MG63 (cell line): ENCODE results near the gene ARMC7. TPM values are rescaled to one million over a fixed set of nuclear protein-coding genes. Genes with fewer than 3 reads are reported as not detected.
A peak's percentile ranks its signal among the peaks of the same experiment; 100 is the strongest.

Experiments used
- DNase-seq: peaks from one replicate; pipeline ENCODE4 v3.0.0-alpha.2; 2020
- H3K27me3 ChIP-seq: fragments of 250-450 bp; sonication (Bioruptor Pico); 2 replicates; pipeline ENCODE4 v1.5.1; 2020; ENCODE audit warnings: mild to moderate bottlenecking, moderate library complexity
- H3K36me3 ChIP-seq: fragments of 250-450 bp; sonication (Bioruptor Pico); 2 replicates; pipeline ENCODE4 v1.5.1; 2020; ENCODE audit warnings: mild to moderate bottlenecking, moderate library complexity
- H3K4me3 ChIP-seq: fragments of 250-450 bp; sonication (Bioruptor Pico); 2 replicates; pipeline ENCODE4 v1.5.1; 2020; ENCODE audit warnings: mild to moderate bottlenecking, moderate library complexity
- H3K9me3 ChIP-seq: fragments of 250-450 bp; sonication (Bioruptor Pico); 2 replicates; pipeline ENCODE4 v1.5.1; 2020; ENCODE audit warnings: mild to moderate bottlenecking, moderate library complexity
- total RNA-seq: library from RNA; depleted of rRNA; stranded (reverse); fragments of >200 nt; shearing (Covaris generic); gene quantifications from 2 replicates; pipeline ENCODE4 v1.2.3, GENCODE V29; 2014; ENCODE audit warnings: low replicate concordance

Gene ARMC7
- total RNA-seq, 1 experiment from 2014 or later, result 12.0 TPM

DNA sequence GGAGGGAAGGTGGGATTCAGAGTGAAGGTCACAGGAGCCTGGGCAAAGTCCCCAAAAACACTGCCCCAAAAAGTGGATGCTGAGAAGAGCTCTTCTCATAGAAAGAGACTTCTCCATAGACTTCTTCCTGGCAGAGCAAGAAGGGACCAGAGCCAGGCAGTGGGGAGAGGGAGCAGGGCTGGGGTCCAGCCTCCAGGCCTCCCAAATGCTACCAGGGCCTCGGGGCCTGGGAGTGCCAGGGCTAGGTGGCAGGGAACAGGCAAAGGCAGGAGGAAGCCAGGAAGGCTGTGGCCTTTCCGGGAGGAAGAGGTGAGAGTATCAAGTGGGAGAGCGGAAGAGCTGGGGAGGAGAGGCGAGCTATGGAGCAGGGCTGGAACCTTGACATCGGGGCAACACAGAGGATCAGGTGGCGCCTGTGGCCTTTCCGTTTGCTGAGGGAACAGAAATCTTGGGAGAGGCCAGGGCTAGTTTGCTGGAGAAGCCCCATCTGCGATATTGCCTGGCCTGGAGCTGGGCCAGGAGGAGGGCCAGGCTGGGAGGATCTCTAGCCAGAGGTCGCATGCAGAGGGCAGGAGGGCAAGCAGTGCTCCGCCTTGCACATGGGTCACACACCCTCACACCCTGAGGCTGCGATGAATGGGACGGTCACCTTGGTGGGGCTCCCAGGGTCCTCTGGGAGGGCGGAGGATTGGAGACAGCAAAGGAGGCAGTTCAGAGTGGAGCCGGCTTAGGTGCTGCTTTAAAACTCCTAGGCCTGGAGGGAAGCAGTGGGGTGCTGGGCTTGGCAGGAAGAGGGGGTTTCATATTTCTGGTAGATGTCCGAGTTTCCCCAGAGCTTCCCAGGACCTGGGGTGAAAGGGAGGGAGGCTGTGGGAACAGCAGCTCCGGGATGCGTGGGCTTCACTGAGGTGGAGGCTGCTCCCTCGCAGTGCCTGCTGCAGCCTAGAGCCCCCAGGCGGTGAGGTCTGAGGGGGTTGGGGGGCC lies 18.6 kb upstream of the ARMC7 start:
- no peak for DNase-seq
- H3K9me3 ChIP-seq, result no peaks in the 10 kb centered on the region
- H3K27me3 ChIP-seq, result no peaks in the 10 kb centered on the region
- H3K36me3 ChIP-seq, result no peaks in the 10 kb centered on the region
- H3K4me3 ChIP-seq, result no peak overlapping the region

DNA sequence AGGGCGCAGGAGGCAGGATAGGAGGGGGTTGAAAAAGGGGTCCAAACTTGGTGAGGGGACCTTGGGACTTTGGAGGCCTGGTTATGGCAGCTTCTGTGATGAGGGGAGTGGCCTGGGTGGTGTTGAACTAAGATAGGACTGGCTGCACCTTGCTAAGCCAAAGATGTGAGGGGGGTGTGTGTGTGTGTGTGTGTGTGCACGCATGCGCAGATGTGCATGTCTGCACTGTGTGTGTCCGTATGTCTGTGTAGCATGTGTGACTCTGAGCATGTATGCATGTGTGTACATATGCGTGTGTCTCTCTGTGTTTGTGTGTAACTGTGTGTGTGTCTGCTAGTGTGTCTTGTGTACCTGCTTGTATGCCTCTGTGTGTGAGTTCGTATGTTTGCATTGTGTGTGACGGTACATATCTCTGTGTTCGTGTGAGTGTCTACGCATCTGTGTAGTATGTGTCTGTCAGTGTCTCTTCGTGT lies 17.9 kb upstream of the ARMC7 start:
- Histone ChIP-seq H3K36me3 (no peaks in the 10 kb centered on the region), H3K4me3 (no peak overlapping the region), H3K27me3 (no peaks in the 10 kb centered on the region), H3K9me3 (no peaks in the 10 kb centered on the region)
- no peak for DNase-seq

DNA sequence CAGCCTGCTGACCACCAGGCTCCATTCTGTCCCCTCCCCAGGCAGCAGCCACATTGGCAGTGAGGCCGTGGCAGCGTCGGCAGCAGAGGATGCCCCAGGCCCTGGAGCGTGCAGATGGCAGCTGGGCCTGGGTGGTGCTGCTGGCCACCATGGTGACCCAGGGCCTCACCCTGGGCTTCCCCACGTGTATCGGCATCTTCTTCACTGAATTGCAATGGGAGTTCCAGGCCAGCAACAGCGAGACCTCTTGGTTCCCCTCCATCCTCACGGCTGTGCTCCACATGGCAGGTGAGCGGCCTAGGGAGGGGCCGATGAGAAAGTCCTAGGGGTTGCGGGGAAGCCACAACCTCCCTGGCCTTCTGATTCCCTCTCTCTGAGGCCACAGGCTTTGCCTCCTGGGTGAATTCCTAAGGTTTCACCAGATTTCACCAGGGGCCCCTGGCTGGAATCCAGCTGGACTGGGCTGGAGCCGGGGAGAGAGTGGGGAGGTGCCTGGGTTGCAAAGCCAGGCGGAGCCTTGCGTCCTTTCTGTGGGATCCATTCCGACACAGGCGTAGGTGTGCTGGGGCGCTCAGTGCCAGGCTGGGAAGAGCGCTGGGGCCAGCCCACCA lies 16.1 kb upstream of the ARMC7 start:
- Histone ChIP-seq H3K36me3 (no peaks in the 10 kb centered on the region), H3K27me3 (no peaks in the 10 kb centered on the region), H3K4me3 (no peak overlapping the region), H3K9me3 (no peaks in the 10 kb centered on the region)
- DNase-seq, result no peak

DNA sequence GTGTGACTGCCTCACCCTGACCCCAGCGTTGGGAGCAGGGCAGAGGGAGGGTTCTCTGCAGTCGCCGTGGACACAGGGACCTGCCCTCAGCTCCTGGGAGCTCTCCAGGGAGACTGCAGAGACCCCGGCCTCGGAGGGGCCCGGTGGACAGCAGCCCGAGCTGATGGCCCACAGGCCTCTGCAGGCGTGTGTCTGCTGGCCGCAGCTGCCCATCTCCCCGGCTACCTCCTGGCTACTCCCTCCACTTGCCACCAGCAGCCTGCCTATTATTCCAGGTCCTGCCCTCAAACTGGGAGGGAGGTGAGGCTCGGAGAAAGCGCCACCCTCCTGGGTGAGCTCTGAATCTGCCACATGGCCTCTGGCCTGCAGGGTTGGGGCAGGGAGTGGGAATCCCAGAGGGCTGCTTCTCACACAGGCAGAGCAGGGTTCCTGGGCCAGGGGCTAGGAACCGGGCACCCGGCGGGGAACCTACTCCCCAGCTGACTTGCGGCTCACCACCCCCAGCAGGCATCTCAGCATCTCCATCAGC lies 14.8 kb upstream of the ARMC7 start:
- Histone ChIP-seq H3K27me3 (no peaks in the 10 kb centered on the region), H3K9me3 (no peaks in the 10 kb centered on the region), H3K4me3 (no peak overlapping the region), H3K36me3 (no peaks in the 10 kb centered on the region)
- DNase-seq, result no peak

DNA sequence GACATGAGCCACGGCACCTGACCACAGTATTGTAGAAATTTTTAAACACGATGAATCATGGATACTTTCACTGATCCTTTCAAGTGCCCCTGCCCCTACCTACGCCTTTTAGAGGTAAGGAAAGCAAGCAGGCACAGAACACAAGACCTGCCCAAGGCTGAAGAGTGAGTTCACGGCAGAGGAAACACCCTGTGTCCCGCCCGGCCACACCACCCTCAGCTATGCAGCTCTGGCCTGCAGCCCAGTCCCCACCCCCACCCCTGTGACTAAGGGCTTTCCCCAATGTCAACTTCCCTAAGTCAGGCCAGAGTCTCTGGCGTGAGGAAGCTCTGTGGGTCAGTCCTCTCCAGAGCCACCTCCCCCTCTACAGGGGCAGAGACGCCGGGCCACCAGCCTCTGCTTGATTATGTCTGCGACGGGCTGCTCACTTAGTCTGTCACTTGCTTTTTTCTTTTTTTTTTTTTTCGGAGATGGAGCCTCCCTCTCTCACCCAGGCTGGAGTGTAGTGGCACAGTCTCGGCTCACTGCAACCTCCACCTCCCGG lies 13.6 kb upstream of the ARMC7 start:
- no peak overlapping the region for H3K4me3 ChIP-seq

DNA sequence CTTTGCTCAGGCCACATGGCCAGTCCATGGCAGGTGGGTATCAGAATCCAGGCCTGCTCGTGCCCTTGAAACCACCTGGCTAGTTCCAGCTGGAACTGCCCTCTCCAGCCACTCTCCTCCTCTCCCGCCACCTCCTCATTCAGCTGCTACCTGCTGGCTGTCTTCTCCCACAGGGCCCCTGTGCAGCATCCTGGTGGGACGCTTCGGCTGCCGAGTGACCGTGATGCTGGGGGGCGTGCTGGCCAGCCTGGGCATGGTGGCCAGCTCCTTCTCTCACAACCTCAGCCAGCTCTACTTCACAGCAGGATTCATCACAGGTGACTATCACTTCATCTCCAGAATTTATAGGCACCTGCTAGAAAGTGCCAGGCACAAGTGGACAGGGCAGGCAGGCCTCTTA lies 11.9 kb upstream of the ARMC7 start:
- Histone ChIP-seq H3K9me3 (no peaks in the 10 kb centered on the region), H3K27me3 (no peaks in the 10 kb centered on the region), H3K36me3 (no peaks in the 10 kb centered on the region), H3K4me3 (no peak overlapping the region)
- no peak for DNase-seq

More for the DNA sequence above, 13.6 kb upstream of the ARMC7 start:
- no peaks in the 10 kb centered on the region for H3K9me3 ChIP-seq
- peak; percentile 66 for DNase-seq
- H3K27me3 ChIP-seq, result no peaks in the 10 kb centered on the region
- no peaks in the 10 kb centered on the region for H3K36me3 ChIP-seq

DNA sequence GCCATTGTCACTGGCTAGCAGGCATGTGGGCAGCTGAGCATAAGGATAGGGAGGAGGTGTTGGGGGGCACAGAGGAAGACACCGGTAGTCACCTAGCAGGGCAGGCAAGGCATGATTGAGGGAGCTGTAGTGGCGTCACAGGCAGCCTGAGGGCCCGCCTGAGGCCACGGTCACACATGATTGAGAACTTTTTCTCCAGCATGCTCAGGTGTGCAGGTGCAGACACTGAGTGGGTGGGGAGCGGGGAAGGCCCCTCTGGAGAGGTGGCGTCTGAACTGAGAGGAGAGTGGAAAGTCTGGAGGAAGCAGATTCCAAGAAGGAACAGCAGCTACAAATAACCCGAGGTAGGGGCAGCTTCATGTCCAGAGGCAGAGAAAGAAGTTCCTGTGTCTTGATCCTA lies 10.9 kb upstream of the ARMC7 start:
- H3K36me3 ChIP-seq, result no peaks in the 10 kb centered on the region
- no peak for DNase-seq

DNA sequence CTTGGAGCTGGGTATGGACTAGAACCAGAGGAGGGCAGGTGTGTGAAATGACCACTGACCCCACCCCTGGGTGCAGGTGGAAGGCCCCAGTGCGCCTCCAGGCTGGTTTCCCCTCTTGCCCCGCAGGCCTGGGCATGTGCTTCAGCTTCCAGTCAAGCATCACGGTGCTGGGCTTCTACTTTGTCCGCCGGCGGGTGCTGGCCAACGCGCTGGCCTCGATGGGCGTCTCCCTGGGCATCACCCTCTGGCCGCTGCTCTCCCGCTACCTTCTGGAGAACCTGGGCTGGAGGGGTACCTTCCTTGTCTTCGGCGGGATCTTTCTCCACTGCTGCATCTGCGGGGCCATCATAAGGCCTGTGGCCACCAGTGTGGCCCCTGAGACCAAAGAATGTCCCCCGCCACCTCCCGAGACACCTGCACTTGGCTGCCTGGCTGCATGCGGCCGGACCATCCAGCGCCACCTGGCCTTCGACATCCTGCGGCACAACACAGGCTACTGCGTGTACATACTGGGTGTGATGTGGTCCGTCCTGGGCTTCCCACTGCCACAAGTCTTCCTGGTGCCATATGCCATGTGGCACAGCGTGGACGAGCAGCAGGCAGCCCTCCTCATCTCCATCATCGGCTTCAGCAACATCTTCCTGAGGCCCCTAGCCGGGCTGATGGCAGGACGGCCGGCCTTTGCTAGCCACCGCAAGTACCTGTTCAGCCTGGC lies 9.7 kb upstream of the ARMC7 start:
- no peak for DNase-seq
- H3K27me3 ChIP-seq, result no peaks in the 10 kb centered on the region
- no peaks in the 10 kb centered on the region for H3K9me3 ChIP-seq

More for the DNA sequence above, 10.9 kb upstream of the ARMC7 start:
- no peaks in the 10 kb centered on the region for H3K9me3 ChIP-seq
- H3K27me3 ChIP-seq, result no peaks in the 10 kb centered on the region
- no peak overlapping the region for H3K4me3 ChIP-seq

DNA sequence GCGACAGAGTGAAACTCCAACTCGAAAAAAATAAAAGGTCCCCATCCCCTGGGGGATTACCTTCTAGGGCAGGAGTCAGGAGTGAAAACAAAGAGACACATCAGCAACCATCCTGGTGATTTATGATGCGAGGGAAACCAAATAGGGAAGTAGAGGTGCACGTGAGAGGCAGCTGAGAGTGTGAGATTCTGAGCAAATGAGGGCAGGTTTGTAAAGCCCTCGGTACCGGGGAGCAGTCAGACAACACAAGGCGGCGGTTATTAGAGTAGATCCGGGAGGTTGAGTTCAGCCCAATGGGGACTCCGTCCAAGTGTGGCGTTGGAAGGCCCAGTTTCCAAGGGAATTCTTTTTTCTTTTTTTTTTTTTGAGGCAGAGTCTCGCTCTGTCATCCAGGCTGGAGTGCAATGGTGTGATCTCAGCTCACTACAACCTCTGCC lies 7.4 kb upstream of the ARMC7 start:
- Histone ChIP-seq H3K4me3 (no peak overlapping the region), H3K27me3 (no peaks in the 10 kb centered on the region), H3K36me3 (no peaks in the 10 kb centered on the region), H3K9me3 (no peaks in the 10 kb centered on the region)
- DNase-seq, result no peak

More for the DNA sequence above, 9.7 kb upstream of the ARMC7 start:
- Histone ChIP-seq H3K4me3 (no peak overlapping the region), H3K36me3 (no peaks in the 10 kb centered on the region)

DNA sequence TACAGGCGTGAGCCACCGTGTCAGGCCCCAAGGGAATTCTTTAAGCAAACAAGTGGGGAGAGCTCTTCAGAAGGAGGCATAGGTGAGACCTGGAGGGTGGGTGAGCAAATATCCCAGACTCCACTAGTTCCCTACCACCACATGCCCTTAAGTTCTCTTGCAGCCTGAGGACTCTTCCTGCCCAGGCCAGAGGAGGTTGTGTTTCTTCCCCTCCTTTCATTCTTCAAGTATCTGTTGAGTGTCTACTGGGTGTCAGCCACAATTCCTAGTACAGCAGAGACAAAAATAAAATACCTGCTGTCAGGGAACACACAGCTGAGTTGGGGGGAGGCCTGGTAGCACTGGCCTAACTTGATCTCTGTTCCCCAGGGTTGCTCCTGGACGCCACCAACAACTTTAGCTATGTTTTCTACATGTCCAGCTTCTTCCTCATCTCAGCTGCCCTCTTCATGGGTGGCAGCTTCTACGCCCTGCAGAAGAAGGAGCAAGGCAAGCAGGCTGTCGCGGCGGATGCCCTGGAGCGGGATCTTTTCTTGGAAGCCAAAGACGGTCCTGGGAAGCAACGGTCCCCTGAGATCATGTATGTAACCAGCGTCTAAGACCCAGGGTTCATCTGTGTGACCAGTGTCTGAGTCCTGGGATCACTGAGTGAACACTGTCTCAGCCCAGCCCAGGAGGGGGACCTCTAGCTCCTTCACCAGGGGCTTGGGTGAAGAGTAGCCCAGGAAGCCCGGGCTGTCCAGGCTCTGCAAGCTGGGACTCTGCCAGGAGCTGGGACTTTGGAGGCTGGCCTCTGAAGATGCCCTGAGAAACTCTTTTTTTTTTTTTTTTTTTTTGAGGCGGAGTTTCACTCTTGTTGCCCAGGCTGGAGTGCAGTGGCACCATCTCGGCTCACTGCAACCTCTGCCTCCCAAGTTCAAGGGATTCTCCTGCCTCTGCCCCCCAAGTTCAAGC lies 5.9 kb upstream of the ARMC7 start:
- DNase-seq, result no peak
- Histone ChIP-seq H3K27me3 (no peaks in the 10 kb centered on the region), H3K36me3 (no peaks in the 10 kb centered on the region), H3K4me3 (no peak overlapping the region), H3K9me3 (no peaks in the 10 kb centered on the region)

DNA sequence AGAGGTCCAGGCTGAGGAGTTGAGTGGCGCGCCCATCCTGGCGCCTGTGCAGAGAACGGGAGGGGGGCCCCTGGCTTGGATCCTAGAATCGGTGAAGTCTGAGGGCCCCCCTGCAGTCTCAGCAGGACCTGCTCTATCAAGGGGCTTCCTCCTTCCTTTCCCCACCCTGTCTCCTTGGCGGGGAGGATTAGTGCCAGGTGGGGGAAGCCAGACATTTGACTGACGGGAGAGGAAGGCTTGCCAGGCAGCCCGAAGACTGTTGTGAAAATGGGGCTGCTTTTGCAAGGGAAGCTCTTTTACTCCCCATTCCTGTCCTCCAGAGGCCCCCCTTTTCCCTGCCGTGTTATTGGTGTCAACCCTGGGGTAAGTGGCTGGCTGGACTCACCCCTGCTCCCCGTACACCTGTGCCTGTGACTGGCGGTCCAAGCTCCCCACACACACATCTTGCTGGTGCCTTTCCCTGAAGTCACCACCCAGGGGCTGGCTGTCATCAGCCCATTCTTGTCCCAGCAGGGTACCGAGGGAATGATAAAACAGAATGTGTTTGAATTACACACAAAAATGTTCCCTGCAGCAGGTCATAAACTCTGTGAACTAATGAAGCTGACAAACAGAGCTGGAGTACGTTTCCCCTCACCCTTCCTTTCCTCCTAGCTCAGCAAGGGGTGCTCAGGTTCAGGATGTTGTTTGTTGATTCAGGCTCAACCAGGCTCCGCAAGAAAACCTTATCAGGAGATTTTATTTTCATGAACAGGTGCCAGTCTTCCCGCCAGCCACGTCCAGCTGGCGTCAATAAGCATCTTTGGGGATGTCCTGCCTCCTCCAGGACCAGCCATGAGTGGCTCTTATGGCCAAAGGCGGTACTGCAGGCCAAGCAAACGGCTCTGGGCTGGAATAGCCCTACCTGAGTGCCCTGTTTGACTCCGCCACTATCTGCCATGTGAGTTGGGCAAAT lies 4.4 kb upstream of the ARMC7 start:
- H3K36me3 ChIP-seq, result no peaks in the 10 kb centered on the region
- H3K4me3 ChIP-seq, result no peak overlapping the region
- no peaks in the 10 kb centered on the region for H3K9me3 ChIP-seq
- peak; percentile 51 for DNase-seq
- no peaks in the 10 kb centered on the region for H3K27me3 ChIP-seq

DNA sequence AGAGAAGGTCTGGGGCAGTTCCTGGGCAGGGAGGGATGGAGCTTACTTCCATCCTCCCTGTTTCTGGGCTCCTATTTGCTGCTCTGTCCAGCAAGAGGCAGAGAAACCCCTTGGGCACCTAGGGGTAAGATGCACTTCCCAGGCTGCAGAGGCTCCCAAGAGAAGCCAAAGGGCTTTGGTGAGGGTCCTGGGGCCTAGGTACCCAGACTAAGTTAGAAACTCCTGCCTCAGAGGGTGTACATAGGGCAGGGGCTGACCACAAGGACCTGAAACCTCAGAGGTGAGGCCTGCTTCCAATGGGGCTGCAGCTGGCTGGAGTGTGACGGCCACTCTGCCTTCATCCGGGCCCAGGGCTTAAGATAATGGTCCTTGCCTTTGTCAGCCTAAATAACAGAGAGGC lies 1.6 kb upstream of the ARMC7 start:
- DNase-seq, result no peak
- no peaks in the 10 kb centered on the region for H3K36me3 ChIP-seq

DNA sequence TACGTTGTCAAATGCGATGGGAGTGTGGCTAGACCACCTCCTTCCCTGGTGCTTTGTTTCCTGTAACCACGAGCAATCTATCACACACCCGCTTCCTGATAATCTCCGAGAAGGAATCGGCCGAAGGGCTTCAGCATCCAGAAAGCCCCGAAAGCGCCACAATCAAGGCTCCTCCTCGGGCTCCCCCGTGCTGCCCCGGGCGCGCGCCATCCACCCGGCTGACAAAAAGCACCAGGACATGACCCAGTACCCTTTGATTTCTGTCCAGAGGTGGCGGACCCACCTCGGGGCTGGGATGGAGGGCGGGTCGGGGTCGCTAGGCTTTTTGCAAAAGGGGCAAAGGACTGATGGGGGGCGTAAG lies 743 bp upstream of the ARMC7 start:
- no peak for DNase-seq

More for the DNA sequence above, 1.6 kb upstream of the ARMC7 start:
- no peaks in the 10 kb centered on the region for H3K27me3 ChIP-seq
- H3K9me3 ChIP-seq, result no peaks in the 10 kb centered on the region
- no peak overlapping the region for H3K4me3 ChIP-seq

DNA sequence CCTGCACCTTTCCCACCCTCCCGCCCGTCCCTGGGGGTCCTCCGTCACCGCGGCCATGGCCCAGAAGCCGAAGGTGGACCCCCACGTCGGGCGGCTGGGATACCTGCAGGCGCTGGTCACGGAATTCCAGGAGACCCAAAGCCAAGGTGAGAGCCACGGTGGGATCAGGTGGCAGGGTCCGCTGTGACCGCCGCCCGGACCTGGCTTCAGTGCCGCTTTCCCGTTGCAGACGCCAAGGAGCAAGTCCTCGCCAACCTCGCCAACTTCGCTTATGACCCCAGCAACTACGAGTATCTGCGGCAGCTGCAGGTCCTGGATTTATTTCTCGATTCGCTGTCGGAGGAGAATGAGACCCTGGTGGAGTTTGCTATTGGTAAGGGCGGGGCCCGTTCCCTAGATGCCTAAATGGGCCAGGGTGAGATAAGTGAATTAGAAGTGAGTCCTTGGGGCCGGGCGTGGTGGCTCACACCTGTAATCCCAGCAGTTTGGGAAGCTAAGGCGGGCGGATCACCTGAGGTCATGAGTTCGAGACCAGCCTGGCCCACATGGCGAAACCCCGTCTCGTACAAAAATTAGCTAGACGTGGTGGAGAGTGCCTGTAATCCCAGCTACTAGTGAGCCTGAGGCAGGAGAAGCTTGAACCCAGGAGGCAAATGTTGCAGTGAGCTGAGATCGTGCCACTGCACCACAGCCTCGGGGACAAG lies 617 bp downstream of the ARMC7 start:
- peaks cover 10% of the 10 kb centered on the region; the same call in 1 of the 2 replicates for H3K36me3 ChIP-seq
- H3K9me3 ChIP-seq, result no peaks in the 10 kb centered on the region
- DNase-seq, result peak; percentile 36
- H3K27me3 ChIP-seq, result no peaks in the 10 kb centered on the region
- H3K4me3 ChIP-seq, result peak overlapping the region; percentile 86

More for the DNA sequence above, 743 bp upstream of the ARMC7 start:
- Histone ChIP-seq H3K27me3 (no peaks in the 10 kb centered on the region), H3K4me3 (peak overlapping the region; percentile 86), H3K36me3 (peaks cover 2% of the 10 kb centered on the region; the same call in 1 of the 2 replicates), H3K9me3 (no peaks in the 10 kb centered on the region)
